HG03571 (cell line): ENCODE results near the gene DLK2.
"Not testable (repeated sequence)": the region's sequence is repeated elsewhere in the genome, so short reads cannot be mapped to it uniquely, and the experiment has no call there.

Experiments used
- ATAC-seq: cut with Tn5 transposase; IDR thresholded peaks from one replicate; pipeline ENCODE4 v1.9.1; 2021; ENCODE audit not compliant: unreplicated experiment

Gene DLK2, protein sequence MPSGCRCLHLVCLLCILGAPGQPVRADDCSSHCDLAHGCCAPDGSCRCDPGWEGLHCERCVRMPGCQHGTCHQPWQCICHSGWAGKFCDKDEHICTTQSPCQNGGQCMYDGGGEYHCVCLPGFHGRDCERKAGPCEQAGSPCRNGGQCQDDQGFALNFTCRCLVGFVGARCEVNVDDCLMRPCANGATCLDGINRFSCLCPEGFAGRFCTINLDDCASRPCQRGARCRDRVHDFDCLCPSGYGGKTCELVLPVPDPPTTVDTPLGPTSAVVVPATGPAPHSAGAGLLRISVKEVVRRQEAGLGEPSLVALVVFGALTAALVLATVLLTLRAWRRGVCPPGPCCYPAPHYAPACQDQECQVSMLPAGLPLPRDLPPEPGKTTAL

DNA sequence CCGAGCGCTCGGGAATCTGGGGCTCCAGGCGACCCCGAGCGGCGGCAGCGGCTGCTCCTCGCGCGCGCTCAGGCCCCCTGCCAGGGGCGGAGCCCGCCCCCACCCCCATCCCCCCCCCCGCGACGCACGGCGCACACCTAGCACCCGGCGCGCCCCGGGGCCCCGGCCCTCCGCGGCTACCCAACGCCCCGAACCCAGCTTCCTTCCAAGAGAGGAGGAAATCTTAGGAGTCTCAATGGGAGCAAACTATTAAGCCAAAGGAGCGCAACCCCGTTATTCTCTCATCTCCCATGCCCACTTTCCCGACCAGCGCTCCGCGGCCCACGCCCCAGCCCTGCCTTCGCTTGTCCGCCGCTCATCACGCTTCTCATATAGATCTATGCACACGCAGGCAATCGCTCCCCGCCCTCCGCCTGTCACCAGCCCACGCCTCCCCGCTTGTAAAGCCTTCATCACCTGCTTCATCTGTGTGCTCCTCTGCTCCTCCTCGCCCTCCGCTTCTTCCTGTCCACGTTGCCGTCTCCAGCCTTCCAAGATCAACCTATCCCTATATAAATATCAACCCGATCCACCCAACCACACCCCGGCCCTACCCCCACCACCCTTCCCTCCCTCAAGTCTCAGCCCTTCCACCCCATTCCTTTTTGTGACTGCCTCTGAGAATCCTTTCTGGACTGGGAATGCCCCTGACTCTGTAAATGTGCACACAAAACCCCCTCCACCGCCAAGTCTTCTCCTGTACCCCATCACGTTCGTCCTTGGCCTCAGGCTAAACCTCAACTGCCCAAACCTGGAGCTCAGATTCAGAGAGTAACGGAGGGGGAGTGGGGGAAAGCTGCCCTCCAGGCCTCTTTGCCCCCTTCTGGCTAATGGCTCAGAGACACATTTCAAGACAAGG lies at the start of gene DLK2:
DLK2 (minus strand) TSS at position 18 of the 898 bp plus-strand sequence. CDS start 723 bp downstream, outside the sequence.
- ATAC-seq: no peak

DNA sequence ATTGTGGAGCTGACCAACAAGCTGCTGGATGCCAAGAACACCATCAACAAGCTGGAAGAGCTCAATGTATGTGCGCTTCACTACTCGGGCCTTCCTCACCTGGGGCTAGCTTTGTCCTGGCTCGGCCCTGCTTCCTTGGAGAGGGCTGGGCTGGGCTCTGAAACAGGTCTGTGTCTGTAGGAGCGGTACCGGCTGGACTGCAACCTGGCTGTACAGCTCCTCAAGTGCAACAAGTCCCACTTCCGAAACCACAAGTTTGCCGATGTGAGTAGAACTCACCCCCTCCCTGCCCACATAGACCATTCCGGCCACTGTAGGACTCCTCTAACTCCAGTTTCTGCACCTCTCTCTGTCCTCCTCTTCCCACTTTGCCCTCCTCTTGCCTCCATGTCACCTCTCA lies 48.1 kb upstream of the DLK2 start:
- no peak for ATAC-seq

DNA sequence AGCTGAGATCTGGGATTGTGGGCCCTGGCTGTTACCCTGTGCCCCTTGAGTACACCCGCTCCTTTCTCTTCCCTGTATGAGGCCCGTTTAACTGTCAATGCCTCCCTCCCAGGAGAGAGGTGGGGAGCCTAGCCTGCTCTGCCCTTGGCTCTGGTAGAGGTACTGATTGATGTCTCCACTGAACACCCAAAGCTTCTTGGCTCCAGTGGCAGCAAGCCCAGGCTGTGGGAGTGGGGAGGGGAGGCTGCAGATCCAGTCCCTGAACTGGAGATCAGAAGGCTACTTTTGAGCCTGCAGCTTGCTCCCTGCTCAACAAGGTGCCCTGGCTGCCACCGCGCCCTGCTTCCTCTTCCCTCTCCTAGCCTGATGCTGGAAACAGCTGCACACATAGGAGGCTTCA lies 47.3 kb upstream of the DLK2 start:
- ATAC-seq: no peak

DNA sequence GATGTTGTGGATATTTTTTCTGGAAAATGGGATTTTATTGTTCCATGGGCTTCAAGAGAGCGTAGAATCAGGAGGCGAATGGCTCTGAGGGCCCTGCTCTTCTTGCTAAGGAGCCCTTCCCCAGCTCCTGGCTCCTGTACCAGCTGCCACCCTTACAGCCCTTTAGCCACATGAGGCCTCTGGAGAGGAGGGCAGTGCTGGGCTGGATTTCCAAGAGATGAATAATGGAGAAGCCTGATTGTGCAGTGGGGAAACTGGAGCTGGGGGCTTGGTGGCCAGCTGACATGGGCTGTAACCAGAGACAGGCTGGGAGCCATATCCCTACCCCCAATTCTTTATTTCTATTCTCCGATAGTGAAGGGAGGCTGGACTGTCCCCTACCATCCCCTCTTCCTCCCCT lies 45.6 kb upstream of the DLK2 start:
- no peak for ATAC-seq

DNA sequence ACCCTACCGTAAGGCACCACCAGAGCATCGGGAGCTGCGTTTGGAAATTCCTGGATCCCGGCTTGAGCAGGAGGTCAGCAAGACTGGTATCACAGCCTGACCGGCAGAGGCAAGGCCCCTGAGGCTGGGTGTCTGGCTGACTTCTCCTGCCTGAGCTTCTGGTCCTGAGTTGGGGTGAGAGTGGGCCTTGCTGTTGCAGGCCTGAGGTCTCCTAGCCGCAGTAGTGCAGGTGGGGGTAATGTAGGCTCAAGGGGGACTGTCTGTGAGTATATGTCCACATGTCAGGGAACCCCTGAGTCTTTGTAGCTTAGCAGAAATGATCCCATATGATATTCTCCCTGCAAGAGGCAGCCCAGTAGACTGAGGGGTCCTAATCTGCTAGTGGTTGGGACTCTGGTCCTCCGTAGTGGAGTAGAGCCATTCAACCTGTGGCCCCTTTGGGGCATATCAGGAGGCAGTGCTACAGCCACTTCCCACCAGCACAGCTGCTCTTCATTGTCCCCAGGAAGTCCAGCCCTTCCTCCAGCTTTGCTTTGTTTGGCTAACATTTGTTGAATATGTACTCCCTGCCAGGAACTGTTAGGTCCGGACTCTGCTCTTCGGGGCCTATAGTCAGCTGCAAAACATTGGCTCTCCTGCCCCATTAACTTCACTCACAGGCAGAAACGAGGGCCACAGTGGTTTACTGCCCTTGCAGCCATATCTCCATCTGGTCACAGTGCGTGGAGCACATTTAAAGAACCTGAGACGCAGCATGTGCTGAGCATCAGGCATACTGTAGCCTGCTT lies 43.9 kb upstream of the DLK2 start:
- ATAC-seq: no peak

DNA sequence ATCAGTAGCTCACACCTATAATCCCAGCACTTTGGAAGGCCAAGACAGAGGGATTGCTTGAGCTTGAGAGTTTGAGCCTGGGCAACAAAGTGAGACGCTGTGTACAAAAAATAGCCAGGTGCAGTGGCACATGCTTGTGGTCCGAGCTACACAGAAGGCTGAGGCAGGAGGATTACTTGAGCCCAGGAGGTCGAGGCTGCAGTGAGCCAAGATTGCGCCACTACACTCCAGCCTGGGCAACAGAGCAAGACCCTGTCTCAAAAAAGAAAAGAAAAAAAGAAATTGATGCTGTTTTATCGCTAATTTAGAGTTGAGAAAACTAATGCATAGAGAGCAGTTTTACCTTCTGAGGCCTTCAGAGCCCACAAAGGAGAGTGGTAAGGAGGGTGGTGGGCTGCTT lies 42.9 kb upstream of the DLK2 start:
- ATAC-seq: not testable (repeated sequence)

DNA sequence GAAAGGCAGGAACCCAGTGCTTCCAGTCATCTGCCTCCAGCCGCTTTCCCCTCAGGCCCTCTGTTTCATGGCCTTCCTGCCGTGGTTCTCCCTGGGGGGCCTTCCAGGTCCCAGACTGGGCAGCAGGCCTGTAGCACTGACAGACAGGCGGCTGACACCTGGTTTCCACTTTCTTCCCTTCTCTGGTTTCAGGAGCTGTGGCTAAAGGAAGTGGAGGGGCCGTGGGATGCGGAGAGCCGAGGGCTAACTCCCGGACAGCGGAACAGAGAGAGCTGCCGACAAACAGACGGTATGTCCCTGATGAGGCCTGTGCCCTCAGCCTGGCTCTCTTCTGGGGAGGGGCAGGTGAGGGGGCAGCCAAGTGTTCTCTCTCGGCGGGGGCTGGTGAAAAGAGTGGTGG lies 42.3 kb upstream of the DLK2 start:
- ATAC-seq: no peak

DNA sequence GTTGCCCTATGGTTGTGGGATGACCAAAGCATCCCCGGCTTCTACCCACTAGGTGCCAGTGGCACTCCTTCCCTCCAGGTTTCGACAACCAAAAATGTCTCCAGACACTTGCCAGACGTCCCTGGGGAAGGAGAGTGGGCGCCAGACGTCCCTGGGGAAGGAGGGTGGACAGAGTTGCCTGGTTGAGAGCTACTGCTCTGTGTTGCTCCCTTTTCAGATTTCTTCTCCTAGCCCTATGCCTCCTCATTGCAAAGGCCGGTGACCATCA lies 41.7 kb upstream of the DLK2 start:
- no peak for ATAC-seq

DNA sequence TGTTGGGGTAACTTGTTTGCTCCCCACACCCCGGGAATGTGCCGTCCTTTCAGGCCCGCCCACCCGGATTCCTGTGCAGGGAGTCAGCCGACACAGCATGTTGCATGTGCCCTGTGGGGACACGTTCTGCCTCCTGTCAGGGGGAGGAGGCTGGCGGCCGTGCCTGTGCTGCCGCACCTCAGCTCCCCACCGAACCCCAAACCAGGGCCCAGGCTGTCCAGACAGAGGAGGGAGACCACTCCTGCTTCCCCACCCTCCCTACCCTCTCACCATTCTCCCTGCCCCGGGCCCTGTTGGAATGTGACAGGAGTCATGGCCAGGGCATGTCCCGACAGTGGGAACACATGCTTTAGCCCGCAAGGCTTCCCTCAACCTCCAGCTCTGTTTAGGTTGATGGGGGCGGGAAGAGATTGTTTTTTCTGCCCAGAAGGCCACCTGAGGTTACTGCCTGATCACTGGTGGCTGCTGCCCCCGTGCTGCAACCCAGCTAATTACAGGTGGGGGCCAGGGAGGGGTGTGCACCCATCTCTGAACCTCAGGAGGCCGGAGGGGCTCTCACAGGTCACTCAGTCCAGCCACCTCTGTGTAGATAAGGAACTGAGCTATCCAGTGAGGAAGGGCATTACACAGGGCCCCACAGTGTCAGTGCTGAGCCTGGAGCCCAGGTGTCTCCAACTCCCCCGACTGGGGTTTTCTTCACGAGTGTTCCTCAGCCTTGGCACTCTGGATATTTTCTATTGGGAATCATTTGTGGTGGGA lies 41.2 kb upstream of the DLK2 start:
- ATAC-seq: no peak

DNA sequence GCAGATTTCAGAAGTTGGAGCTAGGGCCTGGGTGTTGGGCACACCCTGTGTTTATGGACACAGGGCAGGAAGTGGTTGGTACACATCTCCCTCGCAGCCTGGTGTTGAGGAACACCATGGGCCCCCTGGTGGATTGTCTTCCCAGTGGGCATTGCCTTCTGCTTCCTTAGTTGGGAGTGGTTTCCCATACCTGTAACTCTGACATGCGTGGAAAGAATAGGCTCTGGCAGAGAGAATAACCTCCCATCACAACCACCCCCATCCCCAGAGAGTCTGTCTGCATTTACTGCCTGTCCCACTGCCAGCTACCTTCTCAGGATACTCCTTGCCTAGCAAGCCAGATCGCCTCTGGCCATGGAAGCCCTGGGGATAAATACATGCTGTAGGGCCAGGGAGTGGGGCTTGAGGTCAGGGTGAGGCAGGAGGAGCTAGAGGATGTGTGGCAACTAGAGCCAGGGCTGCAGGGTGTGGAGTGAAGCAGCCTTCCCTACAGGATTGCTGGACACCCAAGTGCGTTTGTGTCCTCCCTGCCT lies 40.1 kb upstream of the DLK2 start:
- no peak for ATAC-seq

DNA sequence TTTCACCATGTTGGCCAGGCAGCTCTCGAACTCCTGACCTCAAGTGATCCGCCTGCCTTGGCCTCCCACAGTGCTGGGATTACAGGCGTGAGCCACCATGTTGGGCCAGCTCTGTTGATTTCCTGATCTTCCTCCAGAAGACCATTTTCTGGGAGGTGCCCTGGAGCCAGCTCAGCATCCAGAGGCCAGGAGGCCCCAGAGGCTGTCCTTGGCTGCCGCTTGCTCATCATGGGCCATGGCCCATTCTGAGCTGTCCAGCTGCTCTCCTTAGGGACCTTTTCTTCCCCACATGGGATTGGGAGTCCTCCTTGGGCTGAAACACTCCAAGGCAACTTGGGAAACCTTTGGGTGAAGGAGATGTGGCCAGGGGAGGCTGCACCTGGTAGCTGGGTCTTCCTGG lies 39.4 kb upstream of the DLK2 start:
- no peak for ATAC-seq

DNA sequence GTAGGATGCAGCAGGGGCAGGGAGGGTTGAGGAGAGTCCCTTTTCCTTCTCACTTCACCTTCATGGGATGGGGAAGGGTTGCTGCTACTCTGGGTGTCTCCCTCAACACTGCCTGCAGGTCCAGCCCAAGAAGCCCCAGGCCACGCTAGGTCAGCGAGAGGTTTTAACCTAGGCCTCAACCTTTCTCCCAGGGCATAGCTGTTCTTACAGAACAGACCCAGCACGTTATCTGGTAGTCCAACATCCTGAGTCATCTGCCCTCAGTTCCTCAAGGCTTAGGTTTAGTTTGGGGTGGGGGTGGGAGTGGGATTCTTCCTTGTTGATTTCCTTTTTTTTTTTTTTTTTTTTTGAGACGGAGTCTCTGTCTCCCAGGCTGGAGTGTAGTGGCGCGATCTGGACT lies 39.0 kb upstream of the DLK2 start:
- ATAC-seq: no peak

DNA sequence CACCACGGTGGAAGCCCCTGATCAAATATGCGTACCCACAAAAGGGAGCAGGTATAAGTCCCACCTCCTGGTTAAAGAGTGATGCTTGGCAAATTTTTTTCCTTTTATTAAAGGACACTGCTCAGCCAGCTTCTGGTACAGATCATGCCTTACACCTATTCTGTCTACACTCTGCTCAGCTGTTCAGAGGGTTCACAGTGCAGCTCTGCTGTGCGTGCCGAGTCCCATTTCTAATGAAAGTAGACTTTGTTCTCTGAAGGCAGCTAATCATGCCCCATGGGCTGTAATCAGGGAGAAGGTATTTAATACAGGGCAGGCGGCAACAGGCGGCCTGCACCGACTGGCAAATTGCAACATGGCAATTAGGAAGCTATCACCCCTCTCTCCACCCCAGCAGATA lies 38.5 kb upstream of the DLK2 start:
- ATAC-seq: no peak

DNA sequence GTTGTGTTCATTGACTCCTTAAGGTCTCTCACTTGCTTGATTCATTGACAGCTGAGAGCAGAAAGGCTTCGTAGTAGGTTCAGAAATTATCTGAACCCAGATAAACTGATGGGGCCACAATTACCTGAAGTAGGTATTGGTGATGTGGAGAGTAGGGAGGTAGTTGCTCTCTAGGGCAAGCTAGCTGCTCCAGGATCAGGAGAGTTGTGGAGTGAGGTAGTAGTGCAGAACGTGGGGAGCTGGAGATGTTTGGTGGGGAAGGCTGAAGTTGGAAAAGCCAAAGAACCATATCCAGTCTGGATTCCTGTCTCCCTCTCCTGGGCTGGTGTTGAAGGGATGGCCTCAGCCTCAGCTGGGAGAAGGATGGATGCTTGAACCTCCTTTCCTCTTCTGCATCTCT lies 37.9 kb upstream of the DLK2 start:
- no peak for ATAC-seq

DNA sequence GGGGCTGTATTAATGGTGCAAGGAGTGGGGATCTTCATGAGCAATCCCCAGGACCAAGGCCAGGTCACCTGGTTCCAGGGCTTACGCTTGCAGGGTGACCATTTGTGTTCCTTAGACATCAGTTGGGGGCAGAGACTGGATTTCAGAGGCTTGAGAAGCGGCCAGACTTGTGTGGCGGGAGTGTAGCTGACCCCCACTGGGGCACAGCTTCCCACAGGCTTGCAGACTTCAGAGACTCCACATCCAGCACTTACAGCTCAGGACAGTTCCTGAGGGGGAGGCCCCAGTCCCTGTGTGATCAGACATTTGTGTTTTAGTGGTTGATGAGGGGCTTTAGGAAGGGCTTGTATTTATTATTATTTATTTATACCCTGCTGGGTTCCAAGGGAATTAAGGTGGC lies 37.3 kb upstream of the DLK2 start:
- no peak for ATAC-seq

DNA sequence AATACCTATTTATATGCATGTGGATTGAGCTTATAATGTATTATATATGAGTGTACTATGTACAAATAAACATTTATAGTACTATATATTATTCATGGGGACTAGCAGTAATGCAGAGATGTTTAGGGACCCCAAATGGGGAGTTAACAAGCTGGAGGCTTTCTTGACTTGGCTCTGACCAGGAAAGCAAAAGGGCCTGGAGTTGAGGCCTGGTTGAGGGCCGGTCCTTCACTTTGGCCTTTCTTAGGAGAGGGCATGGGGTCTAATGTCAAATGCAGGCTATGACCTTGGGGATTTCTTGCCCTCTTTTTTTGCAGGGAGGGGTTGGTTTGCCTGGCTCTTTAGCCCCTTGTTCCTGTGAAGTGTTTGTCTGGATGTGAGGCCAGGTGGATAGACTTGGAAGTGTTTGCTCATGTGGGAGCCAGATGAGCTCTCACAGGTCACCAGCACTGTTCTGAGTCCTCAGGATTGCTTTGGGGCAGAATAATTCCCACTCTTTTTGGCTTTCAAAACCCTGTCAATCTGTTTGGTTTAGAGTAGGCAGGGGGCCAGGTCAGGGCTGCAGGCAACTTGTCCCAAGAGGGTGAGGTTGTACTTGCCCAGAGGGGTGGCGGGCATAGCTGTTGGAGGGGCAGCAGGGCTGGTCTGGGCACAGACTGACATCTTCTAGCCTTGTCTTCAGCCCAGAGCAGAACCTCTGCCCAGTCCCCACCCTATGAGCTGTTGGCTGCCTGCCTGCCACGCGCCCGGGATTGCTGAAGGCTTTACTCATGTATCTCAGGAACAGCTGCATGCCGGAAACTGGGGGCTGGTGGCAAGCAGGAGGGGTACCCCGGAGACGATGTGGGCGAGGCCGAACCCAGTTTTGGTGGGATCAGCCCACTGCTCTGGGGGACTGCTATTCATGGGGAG lies 36.7 kb upstream of the DLK2 start:
- no peak for ATAC-seq

DNA sequence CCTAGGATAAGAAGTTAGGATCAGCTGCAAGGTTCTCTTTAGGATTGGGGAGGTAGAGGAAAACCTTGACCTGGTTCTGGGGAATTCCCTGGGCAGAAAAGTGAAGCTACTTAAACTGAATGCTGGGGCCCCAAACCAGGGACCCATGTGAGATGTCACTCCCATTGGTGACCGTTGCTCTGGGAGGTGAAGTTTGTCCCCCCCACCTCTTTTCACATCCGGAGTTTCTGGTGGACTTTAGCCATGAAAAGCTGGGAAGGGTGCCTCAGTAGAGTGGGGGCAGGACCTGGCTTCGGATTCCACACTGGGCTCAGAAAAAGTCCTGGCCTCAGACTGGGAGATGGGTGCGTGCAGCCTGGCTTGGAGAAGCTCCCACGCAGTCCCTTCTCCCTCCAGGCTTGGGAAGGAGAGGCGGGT lies 35.2 kb upstream of the DLK2 start:
- ATAC-seq: no peak

DNA sequence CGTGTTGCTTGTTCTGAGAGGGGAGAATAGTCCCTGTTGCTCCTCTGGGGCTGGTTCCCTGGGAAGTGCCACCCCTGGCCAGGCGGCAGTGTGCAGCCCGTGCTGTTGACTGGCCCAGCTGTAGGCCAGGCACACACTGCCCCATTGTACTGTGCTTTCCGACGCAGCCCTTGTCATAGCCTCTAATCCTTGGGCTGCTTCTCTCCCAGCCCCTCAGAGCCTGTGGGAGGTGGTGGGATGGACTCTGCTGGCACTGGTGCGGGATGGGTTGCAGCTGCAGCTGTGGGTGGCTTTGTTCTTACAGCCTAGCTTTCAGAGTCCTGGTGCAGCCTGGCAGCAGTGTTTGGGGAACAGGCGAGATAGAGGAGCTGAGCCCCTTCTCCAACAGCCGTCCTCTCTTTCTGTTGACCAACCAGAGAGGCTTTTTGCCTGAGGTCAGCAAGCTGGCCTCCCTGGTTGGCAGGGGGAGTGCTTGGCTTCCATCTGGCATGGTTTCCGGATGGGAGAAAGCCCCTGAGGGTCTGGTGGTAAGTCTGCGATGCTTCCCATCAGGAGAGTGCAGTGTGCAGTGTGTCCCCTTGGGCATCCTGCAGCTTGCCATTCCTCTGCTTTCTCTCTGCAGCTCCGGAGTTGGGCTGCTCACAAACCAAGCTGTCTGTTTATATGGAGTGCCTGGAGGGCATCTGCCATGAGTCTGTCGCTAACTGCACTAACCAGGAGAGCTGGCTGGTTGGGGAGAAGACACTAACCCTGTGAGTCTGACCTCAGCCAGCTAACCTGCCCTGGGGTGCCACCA lies 34.1 kb upstream of the DLK2 start:
- no peak for ATAC-seq
